Coronary artery (tissue), 2 donors: ENCODE data around the gene PSMD5.

Experiments
- DNase-seq: peaks from one replicate; pipeline ENCODE4 v3.0.0-alpha.2; 2017; ENCODE audit warnings: low spot score
- H3K27ac ChIP-seq, 2 donors: fragments of 200-600 bp; sonication (generic); one replicate each; pipeline ENCODE4 v1.5.1; 2016 to 2019
- H3K4me3 ChIP-seq: fragments of 200-600 bp; sonication (generic); 2 replicates; pipeline ENCODE4 v1.5.1; 2016; ENCODE audit warnings: mild to moderate bottlenecking, moderate library complexity
- CTCF ChIP-seq: fragments of 200-600 bp; sonication (generic); IDR thresholded peaks from one replicate; pipeline ENCODE4 v1.5.1; 2019; ENCODE audit warnings: antibody characterized with exemption

Gene PSMD5

DNA sequence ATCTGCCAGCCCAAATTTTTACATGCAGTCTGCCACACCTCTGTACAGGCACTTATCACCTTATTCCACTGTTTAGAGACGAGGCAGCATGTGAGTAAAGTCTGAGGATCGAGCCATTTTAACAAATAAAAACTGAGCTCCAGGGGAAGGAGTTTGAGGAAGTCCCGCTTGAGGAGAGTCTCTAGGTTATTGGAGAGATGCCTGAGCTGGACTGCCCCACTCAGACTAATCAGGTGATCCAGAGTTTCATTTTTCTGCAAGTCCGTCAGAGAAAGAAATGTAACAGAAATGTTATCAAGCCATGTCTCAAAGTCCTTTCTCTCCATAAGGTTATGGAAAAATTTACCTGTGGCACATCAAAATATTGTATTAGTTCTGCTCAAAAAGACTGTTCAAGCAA lies 54.8 kb downstream of the PSMD5 start:
- TF ChIP-seq CTCF, result no peak
- no peak for DNase-seq
- Histone ChIP-seq H3K4me3 (no peak overlapping the region), H3K27ac (no peak overlapping the region)

GRCh38 chr9:120783602-120784047 lies 59.1 kb downstream of the PSMD5 start:
- Histone ChIP-seq H3K27ac (no peak overlapping the region), H3K4me3 (no peak overlapping the region)
- no peak for TF ChIP-seq CTCF
- DNase-seq, result no peak

DNA sequence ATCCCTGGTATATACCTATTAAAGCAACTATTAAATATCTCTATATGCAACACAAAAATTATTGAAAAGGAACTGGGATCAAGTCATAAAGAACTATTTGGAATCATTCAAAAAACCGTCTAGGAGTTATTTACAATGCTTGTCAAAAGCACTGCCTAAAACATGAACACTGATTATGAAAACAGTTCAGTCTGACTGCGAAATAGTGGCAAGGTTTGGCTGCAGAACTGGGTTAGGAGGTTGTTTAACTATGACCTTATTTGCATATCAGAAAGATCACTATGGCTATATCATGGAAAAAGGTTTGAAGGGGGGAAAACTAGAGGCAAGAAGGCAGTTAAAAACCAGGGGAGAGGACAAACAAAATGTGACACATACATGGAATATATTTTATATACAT lies 61.5 kb downstream of the PSMD5 start:
- H3K27ac ChIP-seq, result no peak overlapping the region
- DNase-seq, result no peak
- H3K4me3 ChIP-seq, result no peak overlapping the region
- no peak for TF ChIP-seq CTCF

GRCh38 chr9:120780367-120780766 lies 62.4 kb downstream of the PSMD5 start:
- no peak for TF ChIP-seq CTCF
- no peak overlapping the region for H3K27ac ChIP-seq
- no peak overlapping the region for H3K4me3 ChIP-seq
- DNase-seq, result no peak

GRCh38 chr9:120779227-120779626 lies 63.5 kb downstream of the PSMD5 start:
- no peak for DNase-seq
- TF ChIP-seq CTCF, result no peak
- Histone ChIP-seq H3K27ac (no peak overlapping the region), H3K4me3 (no peak overlapping the region)

DNA sequence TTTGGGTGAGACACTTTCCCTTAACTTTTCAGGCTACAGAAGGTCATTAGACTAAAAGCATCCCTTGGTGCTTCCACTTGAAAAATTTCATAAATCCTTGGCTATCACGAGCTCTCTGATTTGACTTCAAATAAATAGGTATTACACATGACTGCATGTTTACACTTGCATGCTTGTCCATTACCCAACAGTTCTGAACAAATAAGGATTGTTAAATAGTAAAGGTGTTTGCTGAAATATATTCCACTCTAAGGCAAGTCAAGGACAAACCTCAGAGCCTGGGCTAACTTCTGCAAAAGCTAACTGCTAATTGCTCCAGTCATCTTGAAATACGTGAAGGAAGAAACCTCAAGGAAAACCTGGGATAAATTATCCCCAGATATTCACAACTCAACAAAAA lies 64.0 kb downstream of the PSMD5 start:
- no peak overlapping the region for H3K27ac ChIP-seq
- no peak overlapping the region for H3K4me3 ChIP-seq
- TF ChIP-seq CTCF, result no peak
- no peak for DNase-seq

GRCh38 chr9:120777229-120777628 lies 65.5 kb downstream of the PSMD5 start:
- no peak for TF ChIP-seq CTCF
- Histone ChIP-seq H3K4me3 (no peak overlapping the region), H3K27ac (no peak overlapping the region)
- no peak for DNase-seq
